Peyer's patch (tissue), 4 donors: ENCODE measurements around the gene DMBX1.

Experiments used
- CTCF ChIP-seq, 6 experiments: fragments of 450-650 bp in 4 of 6; fragments of 200-600 bp in 2 of 6; sonication (generic) in 1 of 6; IDR thresholded peaks; one replicate each; pipeline ENCODE4 v1.5.1; 2017 to 2019; ENCODE audit warnings: antibody characterized with exemption in 6 of 6, mild to moderate bottlenecking in 3 of 6, moderate library complexity in 1 of 6
- POLR2A ChIP-seq, 2 donors: fragments of 450-650 bp; IDR thresholded peaks; one replicate each; pipeline ENCODE4 v1.5.1; 2017; ENCODE audit warnings: antibody characterized with exemption in 2 of 2, mild to moderate bottlenecking in 2 of 2, moderate library complexity in 2 of 2

- no peak for TF ChIP-seq CTCF (IDR thresholded peaks at IDR 0.05)
- TF ChIP-seq POLR2A (IDR thresholded peaks at IDR 0.05) = no peak
Observed at GRCh38 chr1:46492269-46492853, 2.7 kb downstream of the DMBX1 start.
